GM12873 (cell line): Measurements from ENCODE around the gene ARID5B.

Source experiments
- TF ChIP-seq, protein P1 (sequence below): IDR thresholded peaks from 2 replicates; pipeline ENCODE4 v1.5.1; 2012; ENCODE audit warnings: low read depth, mild to moderate bottlenecking, moderate library complexity, low read length, control low read depth; ENCODE audit not compliant: insufficient read depth; ENCODE audit errors: missing control alignments

ARID5B gene, protein sequence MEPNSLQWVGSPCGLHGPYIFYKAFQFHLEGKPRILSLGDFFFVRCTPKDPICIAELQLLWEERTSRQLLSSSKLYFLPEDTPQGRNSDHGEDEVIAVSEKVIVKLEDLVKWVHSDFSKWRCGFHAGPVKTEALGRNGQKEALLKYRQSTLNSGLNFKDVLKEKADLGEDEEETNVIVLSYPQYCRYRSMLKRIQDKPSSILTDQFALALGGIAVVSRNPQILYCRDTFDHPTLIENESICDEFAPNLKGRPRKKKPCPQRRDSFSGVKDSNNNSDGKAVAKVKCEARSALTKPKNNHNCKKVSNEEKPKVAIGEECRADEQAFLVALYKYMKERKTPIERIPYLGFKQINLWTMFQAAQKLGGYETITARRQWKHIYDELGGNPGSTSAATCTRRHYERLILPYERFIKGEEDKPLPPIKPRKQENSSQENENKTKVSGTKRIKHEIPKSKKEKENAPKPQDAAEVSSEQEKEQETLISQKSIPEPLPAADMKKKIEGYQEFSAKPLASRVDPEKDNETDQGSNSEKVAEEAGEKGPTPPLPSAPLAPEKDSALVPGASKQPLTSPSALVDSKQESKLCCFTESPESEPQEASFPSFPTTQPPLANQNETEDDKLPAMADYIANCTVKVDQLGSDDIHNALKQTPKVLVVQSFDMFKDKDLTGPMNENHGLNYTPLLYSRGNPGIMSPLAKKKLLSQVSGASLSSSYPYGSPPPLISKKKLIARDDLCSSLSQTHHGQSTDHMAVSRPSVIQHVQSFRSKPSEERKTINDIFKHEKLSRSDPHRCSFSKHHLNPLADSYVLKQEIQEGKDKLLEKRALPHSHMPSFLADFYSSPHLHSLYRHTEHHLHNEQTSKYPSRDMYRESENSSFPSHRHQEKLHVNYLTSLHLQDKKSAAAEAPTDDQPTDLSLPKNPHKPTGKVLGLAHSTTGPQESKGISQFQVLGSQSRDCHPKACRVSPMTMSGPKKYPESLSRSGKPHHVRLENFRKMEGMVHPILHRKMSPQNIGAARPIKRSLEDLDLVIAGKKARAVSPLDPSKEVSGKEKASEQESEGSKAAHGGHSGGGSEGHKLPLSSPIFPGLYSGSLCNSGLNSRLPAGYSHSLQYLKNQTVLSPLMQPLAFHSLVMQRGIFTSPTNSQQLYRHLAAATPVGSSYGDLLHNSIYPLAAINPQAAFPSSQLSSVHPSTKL

DNA sequence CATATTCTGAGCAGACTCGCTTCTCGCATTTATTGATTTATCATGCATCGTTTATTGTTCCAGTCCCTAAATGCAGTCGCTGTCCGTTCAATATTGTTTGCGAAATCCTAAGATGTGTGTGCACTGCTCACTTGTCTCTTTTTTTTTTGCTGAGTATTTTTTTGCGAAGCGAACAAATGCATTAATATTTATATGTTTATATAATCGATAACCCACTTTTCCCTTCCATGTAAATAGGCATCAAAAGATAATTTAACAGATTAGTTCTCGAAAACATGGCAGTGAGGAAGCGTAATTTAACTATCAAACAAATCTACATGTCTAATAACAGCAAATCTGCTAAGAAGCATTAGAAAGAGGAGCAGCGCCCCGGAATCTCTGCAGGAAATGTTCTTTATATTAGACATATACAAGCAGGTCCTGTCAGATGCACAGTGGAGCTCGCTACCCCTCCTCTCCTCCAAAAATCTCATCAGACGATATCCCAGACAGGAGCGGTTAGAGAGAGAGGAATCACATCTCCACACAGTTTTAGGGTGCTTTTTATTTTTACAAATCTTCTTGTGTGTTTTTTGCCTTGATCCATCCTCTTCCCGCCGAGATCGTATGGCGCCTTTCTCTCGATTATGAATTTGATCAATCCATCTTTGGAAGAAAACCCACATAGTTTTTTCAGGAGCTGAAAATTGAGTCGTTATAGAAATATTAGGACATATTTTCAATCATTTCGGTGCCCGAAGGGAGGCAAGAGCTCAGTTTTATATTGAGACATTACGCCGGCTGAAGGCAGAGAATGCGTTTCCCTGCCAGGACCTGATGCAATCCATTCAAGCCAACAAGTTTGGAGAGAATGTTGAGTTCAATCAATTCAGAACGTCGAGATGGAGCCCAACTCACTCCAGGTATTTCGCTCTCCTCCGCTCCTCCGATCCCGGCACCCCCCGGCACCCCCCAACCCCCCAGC, at the start of gene ARID5B:
Gene ARID5B (plus strand): TSS at position 871 of the 964 bp plus-strand sequence. CDS start 11 bp downstream, at position 882.
- TF ChIP-seq, protein P1, sequence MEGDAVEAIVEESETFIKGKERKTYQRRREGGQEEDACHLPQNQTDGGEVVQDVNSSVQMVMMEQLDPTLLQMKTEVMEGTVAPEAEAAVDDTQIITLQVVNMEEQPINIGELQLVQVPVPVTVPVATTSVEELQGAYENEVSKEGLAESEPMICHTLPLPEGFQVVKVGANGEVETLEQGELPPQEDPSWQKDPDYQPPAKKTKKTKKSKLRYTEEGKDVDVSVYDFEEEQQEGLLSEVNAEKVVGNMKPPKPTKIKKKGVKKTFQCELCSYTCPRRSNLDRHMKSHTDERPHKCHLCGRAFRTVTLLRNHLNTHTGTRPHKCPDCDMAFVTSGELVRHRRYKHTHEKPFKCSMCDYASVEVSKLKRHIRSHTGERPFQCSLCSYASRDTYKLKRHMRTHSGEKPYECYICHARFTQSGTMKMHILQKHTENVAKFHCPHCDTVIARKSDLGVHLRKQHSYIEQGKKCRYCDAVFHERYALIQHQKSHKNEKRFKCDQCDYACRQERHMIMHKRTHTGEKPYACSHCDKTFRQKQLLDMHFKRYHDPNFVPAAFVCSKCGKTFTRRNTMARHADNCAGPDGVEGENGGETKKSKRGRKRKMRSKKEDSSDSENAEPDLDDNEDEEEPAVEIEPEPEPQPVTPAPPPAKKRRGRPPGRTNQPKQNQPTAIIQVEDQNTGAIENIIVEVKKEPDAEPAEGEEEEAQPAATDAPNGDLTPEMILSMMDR = no peak

DNA sequence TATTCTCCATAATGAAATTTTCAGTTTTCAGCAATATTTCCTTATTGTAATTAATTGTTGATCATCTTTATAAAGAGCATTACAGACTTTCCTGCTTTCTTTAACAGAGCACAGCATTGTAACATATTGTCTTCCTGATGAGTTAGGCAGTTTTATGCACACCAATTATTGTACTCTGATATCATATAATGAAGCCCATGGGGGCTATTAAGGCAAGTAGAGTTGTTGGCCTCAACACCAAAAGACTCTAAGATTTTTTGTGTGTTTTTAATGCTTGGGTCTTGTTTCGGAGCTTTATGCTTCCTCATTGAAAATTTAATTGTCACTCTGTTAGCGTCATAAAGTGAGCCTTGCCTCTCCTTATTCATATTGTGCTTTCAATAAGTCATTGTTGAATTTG, 49.2 kb upstream of the ARID5B start:
- TF ChIP-seq, protein P1 = no peak

DNA sequence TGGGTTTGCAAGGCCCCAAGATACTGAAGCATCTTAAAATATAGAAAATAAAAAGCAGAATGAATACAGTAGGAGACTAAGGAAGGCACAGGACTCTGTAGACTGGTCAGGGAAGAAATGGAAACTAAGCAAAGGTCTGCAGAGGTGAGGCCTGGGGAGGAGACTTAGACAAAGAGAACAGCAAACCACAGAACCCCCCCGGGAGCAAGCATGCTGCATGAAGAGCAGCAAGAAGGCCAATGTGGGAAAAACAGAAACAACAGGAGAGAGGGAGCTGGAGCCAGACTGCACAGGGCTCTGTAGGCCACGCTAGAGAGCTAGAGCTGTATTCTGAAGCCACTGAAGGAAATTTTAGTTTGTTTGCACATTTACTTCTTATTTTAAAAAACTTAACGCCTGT, 45.7 kb upstream of the ARID5B start:
- TF ChIP-seq, protein P1 = no peak

DNA sequence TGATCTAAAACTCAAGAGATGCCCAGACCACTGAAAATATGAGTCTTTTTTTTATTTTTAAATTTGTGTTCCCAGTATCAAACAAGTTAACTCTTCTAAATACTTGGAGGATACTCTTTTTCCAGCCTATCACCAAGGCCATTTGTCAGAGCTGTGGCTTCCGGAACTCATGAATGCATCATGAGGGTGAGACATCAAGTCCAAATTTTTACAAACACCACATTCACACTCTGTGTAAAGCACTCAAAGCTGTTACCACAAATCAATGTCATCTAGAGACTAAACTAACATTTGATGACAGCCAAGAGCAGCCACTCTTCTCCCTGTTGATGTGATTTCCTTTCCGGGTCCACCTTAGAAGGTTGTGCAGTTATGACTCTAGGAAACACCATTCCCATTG, 43.8 kb upstream of the ARID5B start:
- TF ChIP-seq, protein P1 = no peak

DNA sequence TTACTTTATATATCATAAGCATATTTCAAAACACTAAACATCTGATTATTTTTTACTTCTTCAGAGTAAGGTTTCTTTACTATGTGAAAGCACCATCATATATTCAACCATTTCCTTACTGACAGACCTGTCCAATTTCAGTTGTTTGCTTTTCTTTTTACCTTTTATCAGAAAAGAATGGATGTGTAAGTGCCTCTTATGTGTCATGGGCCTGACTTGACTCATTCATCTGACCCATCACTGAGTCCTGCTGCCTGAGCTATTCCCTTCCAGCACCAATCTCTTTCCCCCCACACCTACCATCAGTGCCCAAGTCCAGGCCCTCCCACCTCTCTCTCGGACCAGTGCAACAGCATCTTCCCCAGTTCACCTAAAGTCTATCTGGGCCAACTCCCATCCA, 41.7 kb upstream of the ARID5B start:
- TF ChIP-seq, protein P1 = no peak

DNA sequence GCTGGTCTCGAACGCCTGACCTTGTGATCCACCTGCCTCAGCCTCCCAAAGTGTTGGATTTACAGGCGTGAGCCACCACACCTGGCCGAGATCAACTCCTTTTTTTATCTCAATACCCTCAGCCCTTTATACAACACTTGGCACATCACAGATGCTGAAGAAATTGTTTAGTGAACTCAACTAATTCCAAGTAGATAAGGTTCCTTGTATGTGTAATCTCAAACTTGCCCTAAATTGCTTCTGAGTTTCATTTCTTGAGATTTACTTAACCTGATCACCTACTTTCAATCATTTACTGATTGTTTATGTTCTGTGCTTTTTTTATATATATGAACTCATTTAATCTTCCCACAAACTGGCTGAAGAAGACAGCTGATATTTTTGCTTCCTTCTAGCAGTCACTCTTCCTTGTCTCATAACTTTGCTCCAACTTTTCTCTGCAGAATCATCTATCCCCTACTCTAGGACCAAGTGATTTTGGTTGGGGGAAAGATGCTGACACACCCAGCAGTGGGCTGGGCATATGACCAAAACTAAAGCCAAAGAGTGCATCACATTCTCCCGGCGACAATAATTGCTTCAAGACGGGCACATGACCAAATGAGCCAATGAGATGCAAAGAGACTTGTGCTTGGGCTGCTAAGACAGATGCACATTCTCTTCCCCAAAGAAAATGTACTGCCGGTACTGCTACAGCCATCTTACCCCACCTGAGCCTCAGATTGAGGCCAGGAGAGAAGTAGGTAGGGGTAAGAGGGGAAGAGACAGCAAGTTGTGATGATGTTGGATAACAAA, 40.3 kb upstream of the ARID5B start:
- TF ChIP-seq, protein P1 = no peak
